ENCODE measurements around the gene GLI2.

- TF ChIP-seq CTCF (IDR thresholded peaks at IDR 0.05) (no peak), POLR2A (IDR thresholded peaks at IDR 0.05) (no peak)
Observed at GRCh38 chr2:120748310-120748709, 12.6 kb downstream of the GLI2 start.
